CD4-positive, alpha-beta T cell treated with Interleukin-17A for 4 hours (primary cell): ENCODE measurements around the gene PGK1.
"Not testable (repeated sequence)": the region's sequence is repeated elsewhere in the genome, so short reads cannot be mapped to it uniquely, and the experiment has no call there.

Source experiments
- DNase-seq: peaks from one replicate; pipeline ENCODE4 v3.0.0-alpha.2; 2020; ENCODE audit warnings: mixed read lengths

PGK1 gene

GRCh38 chrX:78116766-78117165, 12.7 kb downstream of the PGK1 start:
- DNase-seq = no peak

- DNase-seq = no peak
Measured at GRCh38 chrX:78118628-78119027, 14.6 kb downstream of the PGK1 start.

- DNase-seq = no peak
Measured at GRCh38 chrX:78119521-78120227, 15.6 kb downstream of the PGK1 start.

GRCh38 chrX:78123190-78123589, 19.1 kb downstream of the PGK1 start:
- peak; percentile 19 for DNase-seq

- no peak for DNase-seq
Measured at GRCh38 chrX:78124307-78124706, 20.3 kb downstream of the PGK1 start.

- DNase-seq = no peak
Measured at GRCh38 chrX:78125148-78125547, 21.1 kb downstream of the PGK1 start.

- not testable (repeated sequence) for DNase-seq
Measured at GRCh38 chrX:78125781-78126180, 21.7 kb downstream of the PGK1 start.

- no peak for DNase-seq
Measured at GRCh38 chrX:78129714-78130113, 25.7 kb downstream of the PGK1 start.

- DNase-seq = no peak
Measured at GRCh38 chrX:78130396-78130795, 26.3 kb downstream of the PGK1 start.

GRCh38 chrX:78131117-78131516, 27.1 kb downstream of the PGK1 start:
- DNase-seq = no peak

GRCh38 chrX:78133238-78133960, 29.4 kb downstream of the PGK1 start:
- no peak for DNase-seq

- peak; percentile 87 for DNase-seq
Measured at GRCh38 chrX:78139160-78140123, 35.4 kb downstream of the PGK1 start, which contains the start of gene TAF9B. Gene TAF9B, minus strand, starts transcription at chrX:78139650. Its CDS starts 39 bp downstream, at chrX:78139611.

GRCh38 chrX:78140206-78140605, 36.2 kb downstream of the PGK1 start:
- no peak for DNase-seq

- DNase-seq = not testable (repeated sequence)
Measured at GRCh38 chrX:78147002-78147540, 43.0 kb downstream of the PGK1 start.

GRCh38 chrX:78157373-78157772, 53.3 kb downstream of the PGK1 start:
- peak; percentile 13 for DNase-seq

GRCh38 chrX:78157846-78158245, 53.8 kb downstream of the PGK1 start:
- DNase-seq = not testable (repeated sequence)

GRCh38 chrX:78160711-78161110, 56.7 kb downstream of the PGK1 start:
- DNase-seq = not testable (repeated sequence)

- not testable (repeated sequence) for DNase-seq
Measured at GRCh38 chrX:78163175-78163574, 59.1 kb downstream of the PGK1 start.

GRCh38 chrX:78165425-78165824, 61.4 kb downstream of the PGK1 start:
- DNase-seq = no peak

GRCh38 chrX:78168065-78168464, 64.0 kb downstream of the PGK1 start:
- no peak for DNase-seq
